Mesendoderm (in vitro differentiated cells): ENCODE data around the gene ZNF580.

ENCODE experiments used
- DNase-seq: peaks from one replicate; pipeline ENCODE4 v3.0.0; 2013
- H2AK5ac ChIP-seq: 2 replicates; pipeline ENCODE4 v1.6.1; 2013; ENCODE audit warnings: low read length, inconsistent platforms
- H2BK120ac ChIP-seq: 2 replicates; pipeline ENCODE4 v1.6.1; 2013; ENCODE audit warnings: low read depth, mild to moderate bottlenecking, low read length, moderate library complexity, mixed read lengths
- H2BK15ac ChIP-seq: replicated peaks from 2 replicates; pipeline ENCODE4 v1.6.1; 2013; ENCODE audit warnings: low read depth, mild to moderate bottlenecking, moderate library complexity
- H2BK5ac ChIP-seq: 2 replicates; pipeline ENCODE4 v1.6.1; 2013; ENCODE audit warnings: low read length, inconsistent platforms
- H3K18ac ChIP-seq: 2 replicates; pipeline ENCODE4 v1.6.1; 2013; ENCODE audit warnings: mild to moderate bottlenecking, low read length, mixed read lengths
- H3K23ac ChIP-seq: one replicate; pipeline ENCODE4 v1.6.1; 2013; ENCODE audit warnings: low read length
- H3K27ac ChIP-seq: 2 replicates; pipeline ENCODE4 v1.5.1; 2013; ENCODE audit warnings: low read depth, mild to moderate bottlenecking, inconsistent platforms, low read length, moderate library complexity
- H3K27me3 ChIP-seq: 2 replicates; pipeline ENCODE4 v1.6.1; 2013; ENCODE audit warnings: low read length, control low read depth, mild to moderate bottlenecking, inconsistent platforms; ENCODE audit not compliant: insufficient read depth, poor library complexity
- H3K36me3 ChIP-seq: 2 replicates; pipeline ENCODE4 v1.6.1; 2013; ENCODE audit warnings: low read length, inconsistent platforms; ENCODE audit not compliant: control insufficient read depth, insufficient read depth
- H3K4ac ChIP-seq: one replicate; pipeline ENCODE4 v1.6.1; 2013; ENCODE audit warnings: low read depth, mild to moderate bottlenecking, low read length, moderate library complexity
- H3K4me1 ChIP-seq: 2 replicates; pipeline ENCODE4 v1.6.1; 2013; ENCODE audit warnings: low read depth, low read length, inconsistent platforms; ENCODE audit not compliant: control insufficient read depth
- H3K4me2 ChIP-seq: 2 replicates; pipeline ENCODE4 v1.6.1; 2013; ENCODE audit warnings: low read length
- H3K4me3 ChIP-seq: 2 replicates; pipeline ENCODE4 v1.5.1; 2013; ENCODE audit warnings: mild to moderate bottlenecking, low read length
- H3K56ac ChIP-seq: one replicate; pipeline ENCODE4 v1.6.1; 2013; ENCODE audit warnings: low read length
- H3K79me1 ChIP-seq: 2 replicates; pipeline ENCODE4 v1.6.1; 2013; ENCODE audit warnings: low read length, inconsistent platforms
- H3K79me2 ChIP-seq: 2 replicates; pipeline ENCODE4 v1.6.1; 2013; ENCODE audit warnings: mild to moderate bottlenecking, low read length; ENCODE audit not compliant: control insufficient read depth, insufficient read depth
- H3K9ac ChIP-seq: 2 replicates; pipeline ENCODE4 v1.6.1; 2013; ENCODE audit warnings: low read length, inconsistent platforms
- H4K5ac ChIP-seq: one replicate; pipeline ENCODE4 v1.6.1; 2013; ENCODE audit warnings: low read length
- H4K8ac ChIP-seq: one replicate; pipeline ENCODE4 v1.6.1; 2013; ENCODE audit warnings: low read depth, mild to moderate bottlenecking, control low read depth, low read length, moderate library complexity
- WGBS: extraction: QIAGEN DNeasy Blood & Tissue Kit; methylation state at CpG from one replicate; pipeline ENCODE4 v1.1.7; 2013; ENCODE audit warnings: low lambda C conversion rate, missing lambda C conversion rate; ENCODE audit not compliant: insufficient coverage; ENCODE audit errors: extremely low coverage; 5-methylcytosine and 5-hydroxymethylcytosine counted together

Gene ZNF580

GRCh38 chr19:55679343-55680257 lies 38.8 kb downstream of the ZNF580 start:
- Histone ChIP-seq H4K8ac (no peak overlapping the region), H3K36me3 (peaks cover 5% of the 10 kb centered on the region), H3K4me2 (no peak overlapping the region), H4K5ac (no peak overlapping the region), H3K27me3 (no peaks in the 10 kb centered on the region), H3K23ac (no peak overlapping the region), H3K79me2 (peaks cover 36% of the 10 kb centered on the region), H3K4me1 (peaks cover 2% of the 10 kb centered on the region), H3K4ac (no peak overlapping the region), H3K56ac (no peak overlapping the region), H2BK120ac (no peak overlapping the region), H3K79me1 (peaks cover 28% of the 10 kb centered on the region), H2BK15ac (no peak overlapping the region), H3K9ac (no peak overlapping the region), H3K27ac (no peak overlapping the region), H3K18ac (no peak overlapping the region), H3K4me3 (no peak overlapping the region), H2AK5ac (no peak overlapping the region), H2BK5ac (no peak overlapping the region)
- no peak for DNase-seq
- WGBS, result no CpG with 5 or more reads among the region's 24 CpGs

DNA sequence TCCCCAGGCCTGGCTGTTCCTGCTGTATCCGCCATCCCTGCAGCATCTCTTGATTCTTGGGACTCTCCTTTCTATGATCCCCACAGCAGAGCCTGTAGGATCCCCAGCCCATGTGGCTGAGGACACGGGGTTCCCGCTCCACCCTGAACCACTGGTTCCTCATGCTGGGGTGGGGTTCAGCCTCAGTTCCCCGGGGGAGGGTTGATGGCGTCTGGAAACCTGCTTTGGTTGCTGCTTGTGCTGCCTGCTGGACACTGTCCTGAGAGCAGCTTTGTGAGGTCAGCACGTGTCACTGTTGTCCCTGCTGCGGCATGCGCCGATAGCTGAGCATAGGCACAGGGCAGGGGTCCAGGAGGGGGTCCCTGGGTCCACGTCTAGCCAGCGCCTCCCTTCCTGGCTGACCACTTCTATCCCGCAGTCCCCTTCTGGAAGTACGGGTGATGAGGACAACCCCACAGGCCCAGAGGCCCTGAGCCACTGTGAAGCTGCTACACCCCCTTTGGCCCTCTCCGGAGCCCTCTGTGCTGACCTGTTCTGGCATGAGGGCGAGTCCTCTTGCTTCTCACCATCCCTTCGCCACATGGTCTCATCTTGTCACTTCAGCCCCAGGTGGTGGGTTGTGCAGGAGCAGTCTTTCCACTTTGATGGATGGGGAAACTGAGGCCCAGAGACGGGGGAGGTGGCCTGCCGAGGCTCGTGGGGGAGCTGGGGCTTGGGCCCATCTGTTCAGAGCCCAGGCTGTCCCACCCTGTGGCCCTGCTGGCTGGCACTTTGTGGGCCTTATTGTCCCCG lies 39.7 kb downstream of the ZNF580 start:
- Histone ChIP-seq H4K5ac (no peak overlapping the region), H2AK5ac (no peak overlapping the region), H3K79me2 (peaks cover 32% of the 10 kb centered on the region), H2BK15ac (no peak overlapping the region), H3K56ac (no peak overlapping the region), H3K4me3 (no peak overlapping the region), H3K27ac (no peak overlapping the region), H3K4ac (no peak overlapping the region), H3K18ac (no peak overlapping the region), H3K36me3 (peaks cover 5% of the 10 kb centered on the region), H3K27me3 (no peaks in the 10 kb centered on the region), H3K23ac (no peak overlapping the region), H3K4me2 (no peak overlapping the region), H2BK5ac (no peak overlapping the region), H3K79me1 (peaks cover 32% of the 10 kb centered on the region), H3K4me1 (peaks cover 2% of the 10 kb centered on the region), H3K9ac (no peak overlapping the region), H4K8ac (no peak overlapping the region), H2BK120ac (no peak overlapping the region)
- no CpG with 5 or more reads among the region's 20 CpGs for WGBS
- DNase-seq, result no peak

DNA sequence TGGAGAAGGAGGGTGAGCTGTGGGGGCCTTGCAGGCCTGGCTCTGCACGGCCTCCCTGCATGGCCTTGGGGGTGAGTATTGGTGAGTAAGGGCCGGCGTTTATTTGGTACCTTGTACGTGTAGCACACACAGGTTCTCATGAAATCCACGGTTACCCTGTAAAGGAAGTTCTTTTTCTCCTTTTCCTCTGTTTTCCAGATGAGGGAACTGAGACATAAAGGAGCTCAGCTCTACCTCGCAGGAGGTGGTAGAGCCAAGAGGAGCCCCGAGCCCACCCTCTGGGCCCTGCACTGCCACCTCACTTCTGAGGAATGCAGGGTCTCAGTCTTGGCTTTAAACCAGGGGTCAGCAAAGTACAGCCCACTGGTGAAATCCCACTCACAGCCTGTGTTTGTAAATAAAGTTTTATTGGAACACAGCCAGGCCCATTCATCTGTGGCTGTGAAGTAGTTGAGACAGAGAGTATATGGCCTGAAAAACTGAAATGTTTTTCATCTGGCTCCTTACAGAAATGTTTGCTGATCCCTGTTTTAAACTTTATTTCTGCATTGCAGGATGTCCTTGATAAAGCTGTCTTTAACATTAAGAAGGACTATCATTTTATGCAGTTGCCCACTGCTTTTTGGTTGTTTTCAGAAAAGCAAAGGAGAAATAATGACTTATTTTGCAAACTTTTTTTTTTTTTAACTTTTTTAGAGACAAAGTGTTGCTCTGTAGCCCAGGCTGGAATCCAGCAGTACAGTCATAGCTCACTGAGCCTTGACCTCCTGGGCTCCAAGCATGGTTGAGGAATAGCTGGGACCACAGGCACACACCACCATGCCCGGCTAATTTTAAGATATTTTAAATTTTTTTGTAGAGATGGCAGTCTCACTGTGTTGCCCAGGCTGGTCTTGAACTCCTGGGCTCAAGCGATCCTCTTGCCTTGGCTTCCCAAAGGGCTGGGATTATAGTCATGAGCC lies 40.6 kb downstream of the ZNF580 start:
- Histone ChIP-seq H3K36me3 (peaks cover 5% of the 10 kb centered on the region), H4K8ac (no peak overlapping the region)
- no CpG with 5 or more reads among the region's 9 CpGs for WGBS

DNA sequence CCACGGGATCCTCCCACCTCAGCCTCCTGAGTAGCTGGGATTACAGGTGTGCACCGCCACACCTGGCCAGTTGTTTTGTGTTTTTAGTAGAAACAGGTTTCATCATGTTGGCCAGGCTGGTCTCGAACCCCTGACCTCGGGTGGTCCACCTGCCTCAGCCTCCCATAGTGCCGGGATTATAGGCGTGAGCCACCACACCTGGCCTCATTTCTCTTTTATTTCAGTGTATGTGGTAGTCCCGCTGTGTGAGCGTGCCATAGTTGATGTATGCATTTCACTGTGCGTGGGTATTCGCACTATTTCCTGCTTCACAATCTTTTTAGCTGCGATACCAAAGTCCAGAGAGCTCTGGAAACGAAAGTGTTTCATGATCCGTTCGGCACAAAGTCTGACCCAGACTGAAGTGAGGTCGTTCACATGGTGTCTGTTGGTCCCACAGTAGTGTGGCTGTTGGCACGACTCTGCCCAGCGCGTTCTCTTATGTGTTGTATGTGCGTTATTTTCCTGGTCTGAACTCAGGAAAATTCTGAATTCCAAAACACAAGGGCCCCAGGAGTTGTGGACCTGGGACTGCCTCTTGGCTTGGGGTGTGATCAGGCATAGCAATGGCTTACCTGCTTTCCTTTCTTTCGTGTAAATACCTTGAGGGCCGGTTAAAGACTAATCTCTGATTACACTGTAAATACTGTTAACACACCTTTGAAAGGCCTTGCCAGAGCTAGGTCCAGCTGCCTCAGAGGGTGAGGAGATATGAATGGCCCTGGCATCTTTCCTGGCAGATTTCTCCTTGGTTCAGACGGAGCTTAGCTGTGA lies 42.9 kb downstream of the ZNF580 start:
- Histone ChIP-seq H2BK5ac (no peak overlapping the region), H4K8ac (no peak overlapping the region), H3K56ac (no peak overlapping the region), H3K18ac (no peak overlapping the region), H3K36me3 (peaks cover 3% of the 10 kb centered on the region), H3K27ac (no peak overlapping the region), H3K4me3 (no peak overlapping the region), H4K5ac (no peak overlapping the region), H2BK120ac (no peak overlapping the region), H3K23ac (no peak overlapping the region), H3K79me1 (peaks cover 15% of the 10 kb centered on the region), H3K4ac (no peak overlapping the region), H3K4me2 (no peak overlapping the region), H3K79me2 (peaks cover 6% of the 10 kb centered on the region), H2AK5ac (no peak overlapping the region), H2BK15ac (no peak overlapping the region), H3K9ac (no peak overlapping the region), H3K4me1 (no peaks in the 10 kb centered on the region), H3K27me3 (no peaks in the 10 kb centered on the region)
- DNase-seq, result no peak
- no CpG with 5 or more reads among the region's 22 CpGs for WGBS

More for the DNA sequence above, 40.6 kb downstream of the ZNF580 start:
- H3K79me2 ChIP-seq, result peaks cover 24% of the 10 kb centered on the region
- no peak overlapping the region for H3K27ac ChIP-seq
- no peak overlapping the region for H4K5ac ChIP-seq
- H2BK120ac ChIP-seq, result no peak overlapping the region
- peaks cover 2% of the 10 kb centered on the region for H3K4me1 ChIP-seq
- no peak overlapping the region for H3K56ac ChIP-seq
- no peak overlapping the region for H3K4me2 ChIP-seq
- H2BK15ac ChIP-seq, result no peak overlapping the region
- no peak overlapping the region for H2AK5ac ChIP-seq
- no peak overlapping the region for H3K23ac ChIP-seq
- no peak for DNase-seq
- H3K79me1 ChIP-seq, result peaks cover 29% of the 10 kb centered on the region
- H3K18ac ChIP-seq, result no peak overlapping the region
- no peak overlapping the region for H3K9ac ChIP-seq
- no peaks in the 10 kb centered on the region for H3K27me3 ChIP-seq
- no peak overlapping the region for H3K4ac ChIP-seq
- H3K4me3 ChIP-seq, result no peak overlapping the region
- no peak overlapping the region for H2BK5ac ChIP-seq
